NCI-H1092 treated with DMSO at 0.1 percent for 48 hours (cell line): Measurements from ENCODE around the gene DHX9.
"Not testable (repeated sequence)": the region's sequence is repeated elsewhere in the genome, so short reads cannot be mapped to it uniquely, and the experiment has no call there.

Source experiments
- DNase-seq: peaks from one replicate; lab custom pipeline; 2025; lab: John Stamatoyannopoulos, UW

DHX9 gene

GRCh38 chr1:182889997-182890396, 50.9 kb downstream of the DHX9 start:
- no peak for DNase-seq

- DNase-seq = peak; percentile 26
These were observed 51.9 kb downstream of the DHX9 start for GRCh38 chr1:182890927-182891610.

GRCh38 chr1:182897696-182898095, 58.5 kb downstream of the DHX9 start:
- DNase-seq = no peak

- DNase-seq = not testable (repeated sequence)
These were observed 62.8 kb downstream of the DHX9 start for GRCh38 chr1:182901946-182902345.

- no peak for DNase-seq
These were observed 66.2 kb downstream of the DHX9 start for GRCh38 chr1:182905321-182905720.

GRCh38 chr1:182909578-182909977, 70.4 kb downstream of the DHX9 start:
- DNase-seq = peak; percentile 13

GRCh38 chr1:182910143-182910542, 71.0 kb downstream of the DHX9 start:
- no peak for DNase-seq

GRCh38 chr1:182913401-182913800, 74.3 kb downstream of the DHX9 start:
- DNase-seq = no peak

- DNase-seq = no peak
These were observed 78.2 kb downstream of the DHX9 start for GRCh38 chr1:182917378-182917777.

GRCh38 chr1:182925661-182926060, 86.5 kb downstream of the DHX9 start:
- no peak for DNase-seq

GRCh38 chr1:182927693-182928433, 88.7 kb downstream of the DHX9 start:
- no peak for DNase-seq

GRCh38 chr1:182930985-182931384, 91.8 kb downstream of the DHX9 start:
- no peak for DNase-seq

GRCh38 chr1:182935716-182936115, 96.6 kb downstream of the DHX9 start:
- no peak for DNase-seq
